Brain microvascular endothelial cell (primary cell): ENCODE results near the gene RAC2.
"Not testable (repeated sequence)": the region's sequence is repeated elsewhere in the genome, so short reads cannot be mapped to it uniquely, and the experiment has no call there.

Experiments used
- DNase-seq: peaks from one replicate; pipeline ENCODE4 v3.0.0-alpha.2; 2020
- H3K27ac ChIP-seq: fragments of 250-450 bp; sonication (Bioruptor Pico); 2 replicates; pipeline ENCODE4 v1.5.1; 2020; ENCODE audit warnings: mild to moderate bottlenecking, moderate library complexity
- H3K27me3 ChIP-seq: fragments of 250-450 bp; sonication (Bioruptor Pico); replicated peaks from 2 replicates; pipeline ENCODE4 v1.5.1; 2020; ENCODE audit warnings: mild to moderate bottlenecking
- H3K36me3 ChIP-seq: fragments of 250-450 bp; sonication (Bioruptor Pico); replicated peaks from 2 replicates; pipeline ENCODE4 v1.5.1; 2020; ENCODE audit warnings: mild to moderate bottlenecking
- H3K4me3 ChIP-seq: 2 replicates; pipeline ENCODE4 v1.5.1; 2011; ENCODE audit warnings: low read depth, mild to moderate bottlenecking, control low read depth, low read length, moderate library complexity
- in situ Hi-C: cut with HindIII; loops from 2 replicates; pipeline ENCODE4 v1.10.0; 2017; ENCODE audit warnings: low sequenced_read_pairs, low pct_ligation_motif_present
- TF ChIP-seq, protein P1 (sequence below): IDR thresholded peaks from 2 replicates; pipeline ENCODE4 v1.5.1; 2011; ENCODE audit warnings: low read depth, mild to moderate bottlenecking, moderate library complexity, low read length, control low read depth, inconsistent platforms; ENCODE audit errors: missing control alignments

Gene RAC2

DNA sequence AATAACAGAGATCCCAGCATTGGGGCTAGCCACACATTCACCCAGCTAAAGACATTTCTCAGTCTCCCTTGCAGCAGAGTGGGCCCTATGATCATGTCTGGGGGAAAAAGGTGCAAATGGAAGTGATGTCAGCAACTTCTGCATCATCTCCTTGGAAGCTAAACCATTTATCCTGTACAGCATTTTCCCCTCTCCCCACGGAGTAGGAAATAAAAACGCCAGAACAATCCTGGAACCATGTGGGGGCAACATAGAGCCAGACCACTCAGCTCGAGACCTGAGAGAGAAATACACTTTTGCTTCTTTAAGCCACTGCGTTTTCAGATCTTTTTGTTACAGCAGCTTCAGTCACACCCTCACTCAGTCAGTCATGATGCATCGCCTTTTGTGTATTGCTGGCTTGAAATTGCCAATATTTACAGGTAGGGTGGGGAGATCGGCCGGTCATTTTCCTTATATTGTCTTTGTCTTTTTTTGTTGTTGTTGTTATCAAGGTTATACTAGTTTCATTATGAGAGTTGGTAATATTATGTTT lies 9.1 kb upstream of the RAC2 start:
- TF ChIP-seq, protein P1, sequence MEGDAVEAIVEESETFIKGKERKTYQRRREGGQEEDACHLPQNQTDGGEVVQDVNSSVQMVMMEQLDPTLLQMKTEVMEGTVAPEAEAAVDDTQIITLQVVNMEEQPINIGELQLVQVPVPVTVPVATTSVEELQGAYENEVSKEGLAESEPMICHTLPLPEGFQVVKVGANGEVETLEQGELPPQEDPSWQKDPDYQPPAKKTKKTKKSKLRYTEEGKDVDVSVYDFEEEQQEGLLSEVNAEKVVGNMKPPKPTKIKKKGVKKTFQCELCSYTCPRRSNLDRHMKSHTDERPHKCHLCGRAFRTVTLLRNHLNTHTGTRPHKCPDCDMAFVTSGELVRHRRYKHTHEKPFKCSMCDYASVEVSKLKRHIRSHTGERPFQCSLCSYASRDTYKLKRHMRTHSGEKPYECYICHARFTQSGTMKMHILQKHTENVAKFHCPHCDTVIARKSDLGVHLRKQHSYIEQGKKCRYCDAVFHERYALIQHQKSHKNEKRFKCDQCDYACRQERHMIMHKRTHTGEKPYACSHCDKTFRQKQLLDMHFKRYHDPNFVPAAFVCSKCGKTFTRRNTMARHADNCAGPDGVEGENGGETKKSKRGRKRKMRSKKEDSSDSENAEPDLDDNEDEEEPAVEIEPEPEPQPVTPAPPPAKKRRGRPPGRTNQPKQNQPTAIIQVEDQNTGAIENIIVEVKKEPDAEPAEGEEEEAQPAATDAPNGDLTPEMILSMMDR, result peak; percentile 59

DNA sequence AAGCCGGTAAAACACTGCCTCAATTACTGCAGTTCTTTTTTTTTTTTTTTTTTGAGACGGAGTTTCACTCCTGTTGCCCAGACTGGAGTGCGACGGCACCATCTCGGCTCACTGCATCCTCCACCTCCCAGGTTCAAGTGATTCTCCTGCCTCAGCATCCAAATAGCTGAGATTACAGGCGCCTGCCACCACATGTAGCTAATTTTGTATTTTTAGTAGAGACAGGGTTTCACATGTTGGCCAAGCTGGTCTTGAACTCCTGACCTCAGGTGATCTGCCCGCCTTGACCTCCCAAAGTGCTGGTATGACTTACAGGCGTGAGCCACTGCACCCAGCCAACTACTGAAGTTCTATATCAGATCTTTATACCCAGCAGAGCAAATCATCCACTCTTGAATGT lies 7.8 kb upstream of the RAC2 start:
- DNase-seq, H3K27me3 ChIP-seq, H3K4me3 ChIP-seq, H3K27ac ChIP-seq, H3K36me3 ChIP-seq, in situ Hi-C loops: not testable (repeated sequence)

More for the DNA sequence above, 9.1 kb upstream of the RAC2 start:
- in situ Hi-C loops, result no loop called here
- Histone ChIP-seq H3K4me3 (no peak overlapping the region), H3K27ac (no peak overlapping the region), H3K27me3 (no peaks in the 10 kb centered on the region), H3K36me3 (no peaks in the 10 kb centered on the region)
- DNase-seq, result no peak

DNA sequence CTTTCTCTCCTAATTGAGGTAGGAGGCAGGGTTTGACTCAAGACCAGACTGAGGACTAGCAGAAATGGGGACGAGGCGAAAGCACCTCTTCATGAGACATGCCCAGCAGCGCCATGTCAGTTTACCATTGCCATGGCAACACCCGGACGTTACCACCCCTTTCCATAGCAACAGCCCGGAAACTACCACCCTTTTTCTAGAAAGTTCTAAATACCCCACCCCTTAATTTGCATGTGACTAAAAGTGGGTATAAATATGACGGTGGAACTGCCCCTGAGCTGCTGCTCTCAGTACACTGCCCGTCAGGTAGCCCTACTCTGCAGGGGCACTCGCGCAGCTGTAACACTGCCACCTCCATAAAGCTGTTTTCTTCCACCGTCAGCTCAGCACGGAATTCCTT lies 5.9 kb upstream of the RAC2 start:
- no peaks in the 10 kb centered on the region for H3K27me3 ChIP-seq
- no peak for DNase-seq
- no peak overlapping the region for H3K27ac ChIP-seq
- no peaks in the 10 kb centered on the region for H3K36me3 ChIP-seq
- in situ Hi-C loops, result no loop called here
- TF ChIP-seq, protein P1, result no peak
- H3K4me3 ChIP-seq, result no peak overlapping the region

DNA sequence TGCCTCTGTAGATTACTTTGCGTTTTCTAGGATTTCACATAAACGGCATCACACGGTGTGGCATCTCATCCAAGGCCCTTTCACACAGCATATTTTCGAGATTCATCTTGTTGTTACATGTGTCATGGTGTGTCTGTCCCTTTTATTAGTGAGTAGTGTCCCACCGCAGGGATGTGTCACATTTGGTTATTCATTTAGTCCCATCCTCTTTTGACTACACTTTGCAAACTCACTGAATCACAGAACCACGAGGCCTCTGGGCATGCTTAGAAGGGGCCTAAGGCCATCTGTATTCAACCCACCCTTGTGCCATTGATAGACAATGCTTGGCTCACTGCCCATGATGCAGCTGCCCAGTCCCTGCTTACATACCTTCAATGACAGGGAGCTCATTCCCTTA lies 4.2 kb upstream of the RAC2 start:
- no peak overlapping the region for H3K4me3 ChIP-seq
- TF ChIP-seq, protein P1, result no peak
- in situ Hi-C loops, result no loop called here
- H3K27ac ChIP-seq, result no peak overlapping the region
- no peaks in the 10 kb centered on the region for H3K36me3 ChIP-seq
- no peaks in the 10 kb centered on the region for H3K27me3 ChIP-seq
- no peak for DNase-seq

DNA sequence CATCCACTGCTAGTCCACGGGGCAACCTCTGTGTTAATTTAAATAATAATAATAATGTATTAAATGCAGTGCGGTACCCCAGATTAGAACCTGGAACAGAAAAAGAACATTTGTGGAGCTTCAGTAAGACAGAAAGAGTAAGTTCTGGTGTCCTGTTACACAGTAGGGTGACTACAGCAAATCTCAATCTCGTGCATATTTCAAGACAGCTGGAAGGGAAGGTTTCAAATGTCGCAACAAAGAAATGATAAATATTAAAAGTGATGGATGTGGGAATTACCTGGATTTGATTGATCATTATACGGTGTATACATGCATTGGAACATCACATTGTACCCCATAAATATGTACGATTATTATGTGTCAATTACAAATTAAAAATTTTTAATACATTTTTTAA lies 1.7 kb upstream of the RAC2 start:
- Histone ChIP-seq H3K4me3 (no peak overlapping the region), H3K36me3 (no peaks in the 10 kb centered on the region), H3K27ac (no peak overlapping the region), H3K27me3 (no peaks in the 10 kb centered on the region)
- in situ Hi-C loops, result no loop called here
- TF ChIP-seq, protein P1, result no peak
- no peak for DNase-seq

DNA sequence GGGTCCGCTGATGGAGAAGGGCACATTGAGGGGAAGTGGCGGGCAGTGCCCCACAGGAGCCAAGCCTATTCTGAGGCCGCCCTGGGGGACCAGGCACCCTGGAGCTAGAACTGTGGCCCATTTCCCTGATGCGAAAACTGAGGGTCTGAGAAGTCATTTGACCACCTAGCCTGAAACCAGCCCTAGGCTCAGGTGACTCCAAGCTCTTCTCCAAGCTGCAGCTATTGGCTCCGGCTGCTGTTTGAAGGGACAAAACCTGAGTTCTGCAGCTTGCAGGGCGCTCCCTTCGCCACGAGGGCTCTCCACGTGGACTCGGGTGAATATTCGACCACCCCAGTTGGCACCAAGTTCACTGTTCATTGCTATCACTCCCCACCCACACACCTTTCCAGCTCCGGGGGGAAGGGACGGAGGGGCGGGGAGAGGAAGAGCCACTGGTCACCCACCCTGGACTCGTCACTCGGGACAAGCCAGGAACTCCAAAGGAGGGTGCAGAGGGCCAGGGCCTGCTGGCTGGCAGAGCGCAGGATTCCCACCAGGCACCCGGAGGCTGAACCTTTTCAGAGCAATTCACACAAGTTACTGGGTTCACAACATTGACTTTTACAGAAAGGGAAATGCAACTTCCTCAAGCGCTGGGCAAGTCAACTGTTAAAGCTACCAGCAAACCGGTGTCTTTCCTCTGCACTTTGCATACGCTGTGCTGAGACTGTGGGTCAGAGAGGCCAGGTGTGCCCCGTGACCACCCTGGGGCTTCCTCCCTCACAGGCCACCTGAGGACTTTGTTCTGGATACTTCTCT lies 1.1 kb upstream of the RAC2 start:
- TF ChIP-seq, protein P1, result no peak
- no peak for DNase-seq
- Histone ChIP-seq H3K27ac (no peak overlapping the region), H3K27me3 (no peaks in the 10 kb centered on the region), H3K36me3 (peaks cover 2% of the 10 kb centered on the region), H3K4me3 (no peak overlapping the region)
- in situ Hi-C loops, result no loop called here
